ENCODE data around the gene LRCH1.

LRCH1 gene

DNA sequence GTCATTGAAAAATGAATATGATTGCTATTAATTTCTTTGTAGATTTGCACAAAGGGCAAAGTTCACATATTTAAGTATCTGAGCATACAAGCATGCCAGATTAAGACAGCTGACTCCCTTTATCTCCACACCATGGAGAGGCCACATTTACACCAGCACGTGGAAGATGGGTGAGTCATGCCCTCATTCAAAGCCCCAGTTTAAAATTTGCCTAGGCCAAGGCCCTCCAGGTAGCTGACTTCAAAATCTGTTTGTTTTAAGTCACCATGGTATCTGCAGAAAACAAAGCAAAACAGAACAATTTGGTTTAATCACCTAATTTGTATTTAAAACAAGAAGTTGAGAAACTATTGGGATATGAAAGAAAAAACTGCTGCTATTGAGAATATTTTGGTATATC lies 134.8 kb downstream of the LRCH1 start:
- DNase-seq (ENCODE audit: low read depth, low spot score) = peak; percentile 42

DNA sequence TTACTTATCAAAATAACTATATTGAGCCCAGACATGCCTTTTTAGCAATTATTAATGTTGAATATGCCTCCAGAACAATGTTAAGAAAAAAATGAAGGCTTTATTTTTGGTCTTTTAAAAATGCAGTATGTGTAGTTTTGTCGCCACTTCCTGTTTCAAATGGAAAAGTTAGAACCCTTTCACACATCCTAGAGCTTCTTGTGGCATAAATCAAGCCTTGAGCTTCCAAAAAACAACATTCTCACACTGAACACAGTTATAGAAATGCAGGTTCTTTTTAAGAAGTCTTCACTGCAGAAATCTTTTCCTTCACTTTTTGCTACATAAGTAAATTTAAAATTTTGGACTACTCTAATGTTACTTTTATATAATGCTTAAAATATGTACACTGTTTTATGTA lies 135.3 kb downstream of the LRCH1 start:
- DNase-seq (ENCODE audit: low read depth, low spot score) = no peak

DNA sequence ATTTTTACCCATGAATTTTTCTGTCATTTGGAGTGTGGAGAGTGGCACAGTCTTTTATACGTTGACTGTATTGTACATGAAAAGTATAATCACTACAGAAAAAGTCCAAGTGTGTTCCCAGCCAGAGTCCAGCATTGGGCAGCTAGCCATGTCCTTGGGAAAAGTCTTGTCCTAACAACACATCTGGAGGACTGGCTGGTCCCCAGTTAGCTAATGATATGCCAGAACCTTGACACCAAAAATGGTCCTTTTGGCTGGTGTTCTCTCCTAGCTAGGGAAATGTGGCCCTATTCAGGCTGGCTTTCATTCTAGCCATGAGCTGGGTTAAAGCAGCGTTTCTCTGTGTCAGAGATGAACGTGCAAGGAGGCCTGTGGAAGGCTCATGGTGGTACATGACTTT lies 145.0 kb downstream of the LRCH1 start:
- DNase-seq (ENCODE audit: low read depth, low spot score) = no peak

DNA sequence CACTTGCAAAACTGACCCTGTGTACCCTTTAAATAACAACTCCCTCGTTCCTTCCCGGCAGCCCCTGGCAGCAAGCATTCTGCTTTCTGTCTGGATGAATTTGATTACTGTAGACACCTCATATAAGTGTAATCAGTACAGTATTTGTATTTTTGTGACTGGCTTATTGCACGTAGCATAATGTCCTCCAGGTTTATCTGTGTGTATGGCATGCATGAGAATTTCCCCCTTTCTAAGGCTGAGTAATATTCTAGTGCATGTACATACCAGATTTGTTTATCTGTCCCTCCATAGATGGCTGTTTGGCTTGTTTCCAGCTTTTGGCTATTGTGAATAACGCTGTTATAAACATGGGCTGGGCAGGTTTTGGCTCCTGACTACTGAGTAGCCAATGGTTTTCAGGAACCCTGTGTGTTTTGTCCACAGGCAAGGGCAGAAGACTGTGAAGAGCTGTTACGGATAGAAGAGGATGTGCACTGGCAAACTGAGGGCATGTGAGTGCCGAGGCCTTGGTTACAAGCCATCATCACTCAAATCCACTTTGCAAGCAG lies 146.0 kb downstream of the LRCH1 start:
- no peak for DNase-seq (ENCODE audit: low read depth, low spot score)

DNA sequence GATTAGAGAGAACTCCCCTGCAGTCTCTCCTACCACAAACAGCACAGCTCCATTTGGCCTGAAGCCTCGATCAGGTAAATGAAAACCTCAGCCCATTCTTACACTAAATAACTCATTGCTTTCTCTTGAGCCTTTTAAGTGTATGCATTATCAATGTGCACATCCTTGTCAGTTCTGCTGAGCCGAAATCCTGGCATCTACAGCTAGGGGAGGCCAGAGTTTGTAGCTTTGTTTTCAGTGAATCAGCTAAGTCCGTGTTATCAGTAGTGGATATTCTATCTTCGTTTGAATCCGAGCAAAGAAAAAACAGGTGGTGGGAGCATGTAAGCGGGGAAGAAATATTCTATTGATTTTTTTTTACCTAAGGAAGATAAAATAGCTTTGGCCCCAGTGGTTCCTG lies 159.6 kb downstream of the LRCH1 start:
- no peak for DNase-seq (ENCODE audit: low read depth, low spot score)

DNA sequence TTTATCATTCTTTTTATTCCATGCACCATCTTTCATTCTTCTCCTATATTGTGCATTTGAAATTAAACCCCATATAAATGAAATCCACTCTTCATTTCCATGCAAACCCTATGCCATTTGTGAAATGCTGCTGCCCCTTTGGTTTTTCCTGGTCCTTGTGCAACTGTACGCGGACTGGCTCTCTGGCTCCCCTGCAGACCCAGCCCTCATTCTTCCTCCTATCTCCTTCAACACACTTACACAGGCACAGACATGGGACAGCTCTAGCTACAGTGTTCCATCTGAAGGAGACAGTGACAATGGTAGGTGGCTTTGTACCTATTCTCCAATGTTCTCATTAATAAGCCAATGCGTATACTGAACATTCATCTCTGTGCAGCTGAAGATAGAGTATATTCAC lies 162.4 kb downstream of the LRCH1 start:
- no peak for DNase-seq (ENCODE audit: low read depth, low spot score)

- DNase-seq (ENCODE audit: low read depth, low spot score) = no peak
Observed at GRCh38 chr13:46716821-46717220, 163.9 kb downstream of the LRCH1 start.

DNA sequence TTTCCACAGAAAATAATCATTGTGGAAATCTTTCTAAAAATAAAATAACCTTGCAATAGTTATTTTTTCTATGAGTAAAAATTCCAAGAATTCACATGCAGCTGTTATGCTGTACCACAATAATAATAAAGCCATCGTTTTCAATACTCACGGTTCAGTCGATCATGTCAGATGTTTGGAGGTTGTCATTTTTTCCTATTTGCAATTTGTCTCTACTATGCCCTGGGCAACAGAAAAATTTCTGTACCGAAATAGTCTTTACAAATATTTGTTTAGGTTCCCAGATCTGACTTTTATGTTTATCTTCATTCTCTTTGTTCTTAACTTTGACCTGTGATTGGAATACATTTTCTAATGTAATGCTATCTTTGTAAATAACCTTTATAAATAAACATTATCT lies 164.3 kb downstream of the LRCH1 start:
- no peak for DNase-seq (ENCODE audit: low read depth, low spot score)

DNA sequence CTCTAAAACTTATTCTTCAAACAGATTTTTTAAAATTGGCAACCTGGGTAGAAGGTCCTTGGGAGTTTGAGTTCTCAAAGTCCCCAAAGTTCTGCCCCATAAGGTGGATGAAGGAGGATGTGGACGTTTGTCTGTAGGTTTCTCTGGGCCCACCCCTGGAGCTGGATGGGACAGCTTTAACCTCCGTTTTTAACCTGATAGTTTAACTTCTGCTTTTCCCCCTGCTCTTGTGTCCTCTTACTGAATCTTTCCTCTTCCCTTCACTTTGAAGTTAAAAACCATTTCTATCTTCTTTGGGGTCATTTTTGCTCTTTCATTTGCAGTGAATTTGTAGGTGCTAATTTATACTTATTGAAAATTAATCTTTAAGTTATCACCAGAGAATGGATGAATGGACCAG lies 164.9 kb downstream of the LRCH1 start:
- DNase-seq (ENCODE audit: low read depth, low spot score) = no peak

DNA sequence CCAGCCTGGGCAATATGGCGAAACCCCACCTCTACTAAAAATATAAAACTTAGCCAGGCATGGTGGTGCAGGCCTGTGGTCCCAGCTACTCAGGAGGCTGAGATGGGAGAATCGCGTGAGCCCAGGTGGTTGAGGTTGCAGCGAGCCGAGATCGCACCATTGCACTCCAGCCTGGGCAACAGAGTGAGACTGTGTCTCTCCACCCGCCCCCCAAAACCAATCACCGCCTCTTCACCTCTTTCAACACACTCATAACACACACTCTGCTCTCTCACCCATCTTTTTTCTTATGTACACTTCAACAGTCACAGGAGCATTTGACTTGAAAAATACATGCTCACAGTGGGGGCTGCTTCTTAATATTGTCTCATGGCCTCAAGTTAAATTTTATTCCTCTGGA lies 167.2 kb downstream of the LRCH1 start:
- DNase-seq (ENCODE audit: low read depth, low spot score) = no peak

GRCh38 chr13:46721054-46721453 lies 168.1 kb downstream of the LRCH1 start:
- DNase-seq (ENCODE audit: low read depth, low spot score) = peak; percentile 64

- DNase-seq (ENCODE audit: low read depth, low spot score) = no peak
Observed at GRCh38 chr13:46726347-46726746, 173.4 kb downstream of the LRCH1 start.

GRCh38 chr13:46728777-46729176 lies 175.8 kb downstream of the LRCH1 start:
- DNase-seq (ENCODE audit: low read depth, low spot score) = no peak

DNA sequence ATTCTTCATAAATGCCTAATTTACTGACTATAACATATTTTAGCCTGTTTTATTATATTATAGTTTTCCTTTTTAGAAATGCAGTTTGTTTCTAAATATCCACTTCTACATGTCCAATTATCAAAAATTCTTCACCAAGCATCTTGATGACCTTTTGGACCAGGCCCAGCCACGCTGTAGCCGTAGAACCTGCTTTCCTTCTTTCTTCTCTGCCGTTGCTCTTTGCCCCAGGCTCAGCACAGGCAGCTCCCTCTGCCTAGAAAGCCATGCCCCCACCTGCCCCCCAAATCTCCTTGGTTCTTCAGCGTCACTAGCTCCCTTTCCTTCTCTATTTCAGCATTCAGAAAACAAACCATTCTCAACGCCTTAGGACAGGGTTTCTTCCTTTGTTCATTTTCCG lies 178.6 kb downstream of the LRCH1 start:
- no peak for DNase-seq (ENCODE audit: low read depth, low spot score)

GRCh38 chr13:46735425-46735824 lies 182.5 kb downstream of the LRCH1 start:
- no peak for DNase-seq (ENCODE audit: low read depth, low spot score)

DNA sequence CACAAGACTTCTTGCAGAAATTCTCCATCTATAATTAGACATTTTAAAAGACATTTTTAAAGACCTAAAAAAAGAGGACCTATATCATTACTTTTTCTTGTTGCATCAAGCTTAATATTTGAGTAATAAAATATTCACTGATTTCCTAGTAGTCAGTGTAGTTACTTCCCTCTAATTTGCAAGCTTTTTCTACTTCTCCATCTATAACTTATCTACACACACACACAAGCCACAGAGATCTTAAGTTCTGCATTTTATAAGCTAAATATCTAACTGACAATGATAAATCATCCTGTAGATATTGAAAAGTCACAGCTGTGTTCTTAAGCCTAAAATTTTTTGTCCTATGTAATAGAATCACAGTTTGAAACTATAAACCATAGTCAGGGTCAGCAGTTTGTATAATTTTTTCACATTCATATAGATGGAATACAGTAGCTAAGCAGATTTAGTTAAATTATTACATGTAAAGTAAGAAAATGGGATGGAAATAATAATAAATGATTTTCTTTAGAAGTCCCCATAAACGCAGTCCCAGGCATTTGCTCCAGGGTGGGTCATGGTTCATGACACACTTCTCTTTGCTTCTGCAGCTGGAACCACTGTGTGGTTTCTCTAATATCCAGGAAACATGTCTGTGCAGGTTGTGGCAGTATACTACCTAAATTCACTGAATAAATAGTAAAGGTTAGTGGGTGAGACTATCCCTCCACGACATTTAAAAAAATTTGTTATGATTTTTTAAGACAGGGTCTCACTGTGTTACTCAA lies 183.8 kb downstream of the LRCH1 start:
- DNase-seq (ENCODE audit: low read depth, low spot score) = no peak

DNA sequence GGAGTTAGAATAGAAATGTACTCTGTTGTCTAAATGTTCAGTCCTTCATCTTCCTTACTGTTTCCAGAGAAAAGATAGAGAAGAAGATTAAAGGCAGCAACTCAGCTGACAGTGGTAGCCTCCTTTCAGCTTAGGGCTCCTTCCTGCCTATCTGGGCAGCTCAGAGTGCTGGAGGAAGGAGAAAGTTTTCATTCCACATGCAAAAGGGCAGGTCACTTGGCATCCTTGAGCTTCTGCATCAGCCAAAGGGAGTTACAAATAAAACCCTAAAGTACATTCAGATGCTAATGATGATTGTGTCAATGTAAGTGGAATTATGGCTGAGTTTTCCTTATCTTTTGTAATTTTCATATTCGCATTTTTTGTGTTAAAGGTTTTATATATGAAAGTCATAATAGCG lies 185.1 kb downstream of the LRCH1 start:
- no peak for DNase-seq (ENCODE audit: low read depth, low spot score)

DNA sequence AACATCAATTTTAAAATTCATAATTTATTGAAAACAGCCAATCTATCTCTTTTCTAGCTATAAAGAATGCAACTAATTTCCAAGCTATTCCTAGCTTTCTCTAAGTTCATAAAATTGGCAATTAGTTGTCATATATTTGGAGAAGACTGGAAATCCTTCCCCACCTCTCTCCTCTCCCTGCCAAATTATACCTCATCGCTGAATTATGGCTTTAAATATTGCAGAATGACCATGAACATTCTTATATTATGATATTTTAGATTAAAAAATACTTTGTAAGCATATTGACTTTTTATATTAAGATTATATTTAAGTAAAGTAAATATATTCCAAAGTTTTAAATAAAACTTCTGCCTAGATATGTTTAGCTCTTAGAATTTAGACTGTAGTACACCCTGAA lies 185.8 kb downstream of the LRCH1 start:
- no peak for DNase-seq (ENCODE audit: low read depth, low spot score)

- no peak for DNase-seq (ENCODE audit: low read depth, low spot score)
Observed at GRCh38 chr13:46739447-46740098, 186.6 kb downstream of the LRCH1 start.

GRCh38 chr13:46743191-46743590 lies 190.2 kb downstream of the LRCH1 start:
- DNase-seq (ENCODE audit: low read depth, low spot score) = no peak

DNA sequence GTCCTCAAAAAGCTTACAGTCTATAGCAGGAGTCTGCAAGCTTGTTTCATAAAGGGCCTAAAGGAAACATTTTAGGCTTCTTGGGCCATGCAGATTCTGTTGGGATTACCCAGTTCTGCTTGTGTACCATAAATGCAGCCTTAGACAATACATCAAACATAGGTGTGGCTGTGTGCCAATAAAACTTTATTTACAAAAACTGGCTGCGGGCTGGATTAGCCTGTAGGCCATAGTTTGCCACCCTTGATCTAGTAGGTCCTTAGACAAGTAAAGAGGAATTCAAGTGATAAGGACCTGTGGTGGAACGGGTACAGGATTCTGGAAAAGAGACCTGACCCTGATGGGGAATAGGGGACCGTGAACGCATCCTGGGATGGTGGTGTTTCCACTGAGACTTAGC lies 192.1 kb downstream of the LRCH1 start:
- no peak for DNase-seq (ENCODE audit: low read depth, low spot score)

DNA sequence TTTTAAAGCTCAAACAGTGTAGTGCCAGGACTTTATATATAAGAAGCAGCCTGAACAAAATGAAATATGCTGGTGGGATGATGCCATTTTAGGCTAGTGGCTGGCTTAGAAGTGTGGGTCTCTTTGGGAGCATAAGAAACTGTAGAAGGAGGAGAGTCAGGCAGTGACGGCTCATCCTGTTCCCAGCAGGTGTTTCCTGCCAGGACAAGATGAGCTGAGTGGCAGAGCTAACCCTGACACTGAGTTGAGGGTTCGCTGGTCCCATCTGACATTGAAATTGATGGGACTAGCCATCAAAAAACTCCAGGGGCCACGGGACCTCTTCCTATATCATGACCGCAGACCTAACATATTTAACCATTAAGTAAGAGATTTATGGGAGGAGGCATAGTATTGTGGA lies 192.7 kb downstream of the LRCH1 start:
- no peak for DNase-seq (ENCODE audit: low read depth, low spot score)

All from astrocyte of the hippocampus (primary cell).